BLaER1 treated with 17β-estradiol and CSF1 and Interleukin-3, amounts not matched to agents 10 nM and 100 nM (cell line): ENCODE data around the gene ENDOD1.
"Not testable (repeated sequence)": the region's sequence is repeated elsewhere in the genome, so short reads cannot be mapped to it uniquely, and the experiment has no call there.

Experiments used
- H3K27ac ChIP-seq, 11 experiments: shearing (Covaris generic); formaldehyde crosslinking; 2 replicates each; pipeline ENCODE4 v1.8.1; 2022
- H3K27me3 ChIP-seq, 11 experiments: shearing (Covaris generic); formaldehyde crosslinking; 2 replicates each; pipeline ENCODE4 v1.8.1; 2022
- H3K36me3 ChIP-seq, 11 experiments: shearing (Covaris generic); formaldehyde crosslinking; 2 replicates each; pipeline ENCODE4 v1.8.1; 2022
- H3K4me1 ChIP-seq, 10 experiments: shearing (Covaris generic); formaldehyde crosslinking; 2 replicates each; pipeline ENCODE4 v1.8.1; 2022
- H3K4me2 ChIP-seq, 11 experiments: shearing (Covaris generic); formaldehyde crosslinking; 2 replicates each; pipeline ENCODE4 v1.8.1; 2022
- H3K4me3 ChIP-seq, 10 experiments: shearing (Covaris generic); formaldehyde crosslinking; 2 replicates each; pipeline ENCODE4 v1.8.1; 2022
- H3K9ac ChIP-seq, 11 experiments: shearing (Covaris generic); formaldehyde crosslinking; 2 replicates each; pipeline ENCODE4 v1.8.1; 2022
- H3K9me3 ChIP-seq, 11 experiments: shearing (Covaris generic); formaldehyde crosslinking; replicated peaks in 1 of 11; 2 replicates each; pipeline ENCODE4 v1.8.1; 2022
- H4K20me1 ChIP-seq, 11 experiments: shearing (Covaris generic); formaldehyde crosslinking; 2 replicates each; pipeline ENCODE4 v1.8.1; 2022
- Cebpa-rat ChIP-seq, 11 experiments: shearing (Covaris generic); IDR thresholded peaks; 2 replicates each; pipeline ENCODE4 v1.8.1; 2022

The ENDOD1 gene

DNA sequence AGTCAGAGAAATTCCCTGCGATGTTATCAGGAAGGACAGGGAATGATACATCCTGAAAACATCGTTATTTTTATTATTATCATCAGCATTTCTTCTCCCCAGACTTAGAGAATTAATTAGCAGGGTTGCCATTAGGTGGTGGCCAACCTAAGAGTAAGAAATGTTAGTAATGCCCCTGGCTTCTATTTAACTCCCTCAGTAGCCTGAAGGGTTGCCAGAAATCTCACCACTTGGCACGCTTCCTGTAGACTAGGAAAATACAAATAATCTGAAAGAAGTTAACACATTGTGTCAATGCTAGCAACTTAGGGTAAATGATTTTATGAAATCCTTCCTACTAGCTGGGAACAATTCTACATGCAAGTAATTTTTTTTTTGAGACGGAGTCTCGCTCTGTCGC lies 45.5 kb downstream of the ENDOD1 start:
- TF ChIP-seq Cebpa-rat (IDR thresholded peaks at IDR 0.05) = no peak
- Histone ChIP-seq H3K27ac (no peak overlapping the region), H3K9ac (no peak overlapping the region)

DNA sequence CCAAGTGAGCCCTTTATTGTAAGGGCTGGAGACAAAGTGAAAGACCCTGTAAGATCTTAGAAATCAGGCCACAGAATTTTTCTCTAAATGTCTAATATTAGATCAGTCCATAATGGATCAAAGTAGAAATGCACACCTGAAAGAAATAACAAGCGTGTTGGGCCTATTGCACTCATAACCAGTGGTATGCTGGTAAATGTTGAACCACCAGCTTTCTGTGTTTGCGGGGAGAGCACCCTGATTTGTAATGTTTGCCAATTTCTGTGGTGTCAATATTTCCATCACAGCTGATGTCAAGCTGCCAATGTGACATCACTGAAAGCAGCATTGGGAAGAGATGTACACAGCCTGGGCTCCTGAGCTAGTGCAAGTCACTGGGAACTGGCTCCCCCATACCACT lies 46.2 kb downstream of the ENDOD1 start:
- Histone ChIP-seq H3K4me1 (peaks cover 0 to 11% (median 6%) of the 10 kb centered on the region in 10 experiments; a peak in 9 of 20 replicates), H3K27ac (no peak overlapping the region), H4K20me1 (no peaks in the 10 kb centered on the region; a peak in 1 of 22 replicates), H3K9ac (no peak overlapping the region), H3K4me3 (no peak overlapping the region), H3K9me3 (no peaks in the 10 kb centered on the region), H3K27me3 (no peaks in the 10 kb centered on the region), H3K4me2 (no peak overlapping the region), H3K36me3 (peaks cover 0 to 42% (median 30%) of the 10 kb centered on the region in 11 experiments; a peak in 13 of 22 replicates)
- no peak for TF ChIP-seq Cebpa-rat (IDR thresholded peaks at IDR 0.05)

More for the DNA sequence above, 45.5 kb downstream of the ENDOD1 start:
- H3K4me3 ChIP-seq = no peak overlapping the region
- no peaks in the 10 kb centered on the region; a peak in 1 of 22 replicates for H4K20me1 ChIP-seq
- H3K27me3 ChIP-seq = no peaks in the 10 kb centered on the region
- peaks cover 0 to 50% (median 35%) of the 10 kb centered on the region in 11 experiments; a peak in 13 of 22 replicates for H3K36me3 ChIP-seq
- no peak overlapping the region for H3K4me2 ChIP-seq
- peaks cover 0 to 11% (median 6%) of the 10 kb centered on the region in 10 experiments; a peak in 9 of 20 replicates for H3K4me1 ChIP-seq
- H3K9me3 ChIP-seq = no peaks in the 10 kb centered on the region

GRCh38 chr11:95136747-95137146 lies 47.1 kb downstream of the ENDOD1 start:
- H3K4me2 ChIP-seq, H4K20me1 ChIP-seq, H3K27me3 ChIP-seq, H3K27ac ChIP-seq, H3K4me3 ChIP-seq, H3K9me3 ChIP-seq, H3K9ac ChIP-seq: not testable (repeated sequence)
- Histone ChIP-seq H3K4me1 (peaks cover 0 to 11% (median 6%) of the 10 kb centered on the region in 10 experiments; a peak in 9 of 20 replicates), H3K36me3 (peaks cover 0 to 34% (median 22%) of the 10 kb centered on the region in 11 experiments; a peak in 12 of 22 replicates)

DNA sequence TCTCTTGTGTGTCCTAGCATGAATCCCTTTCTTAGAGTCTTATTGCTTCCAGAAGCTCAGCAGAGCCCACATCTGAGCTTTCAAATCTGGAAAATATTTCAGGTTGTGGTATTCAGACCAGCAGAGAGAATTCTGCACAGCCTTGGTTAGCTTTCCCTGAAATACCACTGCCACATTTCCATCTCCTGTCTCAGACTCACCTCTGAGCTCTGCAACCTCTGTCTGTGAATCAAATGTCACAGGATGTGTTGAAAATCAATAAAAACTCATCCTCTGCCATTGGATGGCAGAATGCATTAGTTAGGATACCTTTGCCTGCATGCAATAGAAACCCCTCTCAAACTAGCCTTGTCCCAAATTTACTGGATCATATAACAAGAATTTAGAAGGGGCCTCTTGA lies 47.7 kb downstream of the ENDOD1 start:
- TF ChIP-seq Cebpa-rat (IDR thresholded peaks at IDR 0.05) = no peak
- H3K4me2 ChIP-seq = no peak overlapping the region
- H3K36me3 ChIP-seq = peaks cover 0 to 28% (median 17%) of the 10 kb centered on the region in 11 experiments; a peak in 12 of 22 replicates
- H3K9me3 ChIP-seq = no peaks in the 10 kb centered on the region
- peaks cover 0 to 11% (median 7%) of the 10 kb centered on the region in 10 experiments; a peak in 13 of 20 replicates for H3K4me1 ChIP-seq
- H3K9ac ChIP-seq = no peak overlapping the region
- H3K4me3 ChIP-seq = no peak overlapping the region
- H3K27me3 ChIP-seq = no peaks in the 10 kb centered on the region
- no peak overlapping the region for H3K27ac ChIP-seq
- H4K20me1 ChIP-seq = no peaks in the 10 kb centered on the region; a peak in 1 of 22 replicates

DNA sequence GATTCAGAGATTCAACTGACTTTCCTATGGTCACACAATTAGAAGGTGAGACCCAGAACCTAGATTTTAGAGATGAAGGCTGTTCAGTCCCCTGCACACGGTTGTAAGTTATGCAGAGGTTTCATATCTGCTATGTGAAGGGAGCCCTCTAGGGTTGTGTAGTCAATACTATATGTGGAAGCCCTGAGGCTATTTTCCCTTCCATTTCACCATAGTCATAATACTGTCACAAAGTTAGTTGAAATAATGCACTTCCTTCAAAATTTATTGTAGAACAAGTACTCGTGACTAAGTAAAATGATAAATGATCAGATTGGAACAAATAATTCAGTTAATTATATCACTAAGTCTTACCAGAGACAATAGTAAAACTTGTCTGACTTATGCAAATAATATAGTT lies 48.8 kb downstream of the ENDOD1 start:
- Histone ChIP-seq H3K27me3 (no peaks in the 10 kb centered on the region), H3K27ac (no peak overlapping the region), H3K4me1 (peaks cover 0 to 21% (median 11%) of the 10 kb centered on the region in 10 experiments; a peak in 16 of 20 replicates), H3K4me3 (no peak overlapping the region), H3K9me3 (no peaks in the 10 kb centered on the region), H3K4me2 (no peak overlapping the region), H3K9ac (no peak overlapping the region), H3K36me3 (peaks cover 0 to 17% (median 5%) of the 10 kb centered on the region in 11 experiments; a peak in 11 of 22 replicates), H4K20me1 (no peaks in the 10 kb centered on the region; a peak in 1 of 22 replicates)
- TF ChIP-seq Cebpa-rat (IDR thresholded peaks at IDR 0.05) = no peak

GRCh38 chr11:95140397-95141033 lies 50.9 kb downstream of the ENDOD1 start:
- Histone ChIP-seq H4K20me1 (no peaks in the 10 kb centered on the region), H3K9ac (no peak overlapping the region), H3K36me3 (0 out of 22 replicates have a peak, but pooled peaks cover 0 to 2% (median 0%) of the 10 kb centered on the region in 11 experiments), H3K4me3 (no peak overlapping the region), H3K4me1 (peaks cover 11 to 36% (median 25%) of the 10 kb centered on the region in 10 experiments; a peak in 19 of 20 replicates), H3K27ac (no peak overlapping the region), H3K4me2 (no peak overlapping the region), H3K9me3 (no peaks in the 10 kb centered on the region), H3K27me3 (no peaks in the 10 kb centered on the region)
- no peak for TF ChIP-seq Cebpa-rat (IDR thresholded peaks at IDR 0.05)

DNA sequence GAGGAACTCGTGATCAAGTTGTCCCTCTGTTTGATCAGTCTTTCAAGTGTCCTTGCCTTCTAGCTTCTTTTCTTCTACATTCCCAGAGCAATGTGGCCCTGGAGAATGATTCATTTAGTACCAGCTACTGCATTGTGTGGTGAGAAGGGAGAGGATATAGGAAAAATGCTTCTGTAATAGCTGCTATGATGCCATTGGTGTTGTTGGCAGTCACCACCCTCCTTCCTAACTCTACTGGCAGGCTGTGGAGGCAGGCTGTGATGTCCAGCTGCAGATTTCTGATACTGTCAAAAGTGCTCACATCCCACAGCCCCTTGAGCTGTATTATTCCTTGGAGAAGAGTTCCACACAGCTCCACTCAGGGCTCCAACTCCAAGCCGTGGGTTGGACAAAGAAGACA lies 52.8 kb downstream of the ENDOD1 start:
- no peaks in the 10 kb centered on the region for H3K27me3 ChIP-seq
- no peaks in the 10 kb centered on the region for H4K20me1 ChIP-seq
- peaks cover 17 to 37% (median 30%) of the 10 kb centered on the region in 10 experiments for H3K4me1 ChIP-seq
- no peaks in the 10 kb centered on the region for H3K9me3 ChIP-seq
- no peak overlapping the region for H3K4me3 ChIP-seq
- no peak overlapping the region for H3K9ac ChIP-seq
- H3K4me2 ChIP-seq = peak overlapping the region in 7 of 11 experiments; percentile 28 to 66 (median 56); a peak in 10 of 22 replicates
- no peaks in the 10 kb centered on the region for H3K36me3 ChIP-seq
- TF ChIP-seq Cebpa-rat (IDR thresholded peaks at IDR 0.05) = no peak
- no peak overlapping the region for H3K27ac ChIP-seq

GRCh38 chr11:95143106-95143681 lies 53.5 kb downstream of the ENDOD1 start:
- no peak overlapping the region; a peak in 1 of 22 replicates for H3K27ac ChIP-seq
- no peak overlapping the region for H3K4me3 ChIP-seq
- peak overlapping the region in 9 of 11 experiments; percentile 28 to 68 (median 59); a peak in 17 of 22 replicates for H3K4me2 ChIP-seq
- H3K9ac ChIP-seq = no peak overlapping the region
- H3K36me3 ChIP-seq = no peaks in the 10 kb centered on the region
- no peak for TF ChIP-seq Cebpa-rat (IDR thresholded peaks at IDR 0.05)
- H3K9me3 ChIP-seq = no peaks in the 10 kb centered on the region
- peaks cover 25 to 41% (median 35%) of the 10 kb centered on the region in 10 experiments for H3K4me1 ChIP-seq
- H3K27me3 ChIP-seq = no peaks in the 10 kb centered on the region
- H4K20me1 ChIP-seq = no peaks in the 10 kb centered on the region
